Colonic mucosa (tissue), 4 donors: ENCODE data around the gene ZIC5. TPM values are rescaled to one million over a fixed set of nuclear protein-coding genes. Genes with fewer than 3 reads are reported as not detected.

Experiments used
- DNase-seq: peaks from one replicate; pipeline ENCODE4 v3.0.0-alpha.2; 2020
- H3K27ac ChIP-seq: fragments of 200-600 bp; one replicate; pipeline ENCODE4 v1.8.0; 2021
- H3K27me3 ChIP-seq: fragments of 200-600 bp; one replicate; pipeline ENCODE4 v1.8.0; 2021
- H3K36me3 ChIP-seq: fragments of 200-600 bp; one replicate; pipeline ENCODE4 v1.8.0; 2021
- H3K4me1 ChIP-seq: fragments of 200-600 bp; one replicate; pipeline ENCODE4 v1.8.0; 2021; ENCODE audit warnings: mild to moderate bottlenecking
- H3K4me3 ChIP-seq: fragments of 200-600 bp; one replicate; pipeline ENCODE4 v1.8.0; 2021
- H3K9ac ChIP-seq, 2 donors: one replicate each; pipeline ENCODE4 v1.7.0; 2013; ENCODE audit warnings: control low read depth in 2 of 2, low read depth in 2 of 2, low read length in 2 of 2
- H3K9me3 ChIP-seq: fragments of 200-600 bp; one replicate; pipeline ENCODE4 v1.8.0; 2021
- CTCF ChIP-seq: fragments of 200-600 bp; IDR thresholded peaks from one replicate; pipeline ENCODE4 v1.8.0; 2022; ENCODE audit warnings: antibody characterized with exemption, mild to moderate bottlenecking
- intact Hi-C: fragments of 100-400 bp; cut with DNase I; formaldehyde crosslinking; loops from one replicate; pipeline ENCODE4 v1.14.1; 2022
- total RNA-seq, 2 donors: library from RNA; stranded (reverse); fragmentation: NEBNext Ultra II Directional in 1 of 2; extraction: Animal tissue kit (Norgen Biotek cat#: 25700) in 1 of 2; gene quantifications; one replicate each; pipeline ENCODE4 v1.2.1, GENCODE V29; 2021
- donor health status: healthy.
- donor health status: DM: no; HTN: no; CAD: no.
- donor health status: DM: no; HTN: no; CAD: no.

ZIC5 gene
- total RNA-seq, 2 donors from 2014 or later, result 0.10 TPM; not detected in 1

- DNase-seq, result no peak
- H3K4me3 ChIP-seq, result no peak overlapping the region
- intact Hi-C loops, result loop anchor here (10.0 kb wide), 1 partner anchor 245 kb away; no protein-coding TSS in a partner anchor
Measured at GRCh38 chr13:99989276-99990125, 17.9 kb upstream of the ZIC5 start.

GRCh38 chr13:99988529-99989275 lies 17.1 kb upstream of the ZIC5 start:
- intact Hi-C loops, result no loop called here
- H3K27me3 ChIP-seq, result peaks cover 94% of the 10 kb centered on the region
- no peak overlapping the region for H3K4me3 ChIP-seq
- peaks cover 11% of the 10 kb centered on the region for H3K4me1 ChIP-seq
- H3K27ac ChIP-seq, result no peak overlapping the region
- no peak overlapping the region for H3K9ac ChIP-seq
- no peaks in the 10 kb centered on the region for H3K9me3 ChIP-seq
- no peak for DNase-seq
- no peaks in the 10 kb centered on the region for H3K36me3 ChIP-seq
- no peak for TF ChIP-seq CTCF

More at GRCh38 chr13:99989276-99990125, 17.9 kb upstream of the ZIC5 start:
- TF ChIP-seq CTCF, result no peak
- Histone ChIP-seq H3K9ac (no peak overlapping the region), H3K27me3 (peaks cover 94% of the 10 kb centered on the region), H3K27ac (no peak overlapping the region), H3K9me3 (no peaks in the 10 kb centered on the region), H3K4me1 (peaks cover 11% of the 10 kb centered on the region), H3K36me3 (no peaks in the 10 kb centered on the region)

GRCh38 chr13:99987154-99988019 lies 15.8 kb upstream of the ZIC5 start:
- no peak overlapping the region for H3K9ac ChIP-seq
- no peak overlapping the region for H3K27ac ChIP-seq
- H3K27me3 ChIP-seq, result peaks cover 97% of the 10 kb centered on the region
- no peak for DNase-seq
- H3K4me1 ChIP-seq, result peaks cover 11% of the 10 kb centered on the region
- H3K36me3 ChIP-seq, result no peaks in the 10 kb centered on the region
- no peaks in the 10 kb centered on the region for H3K9me3 ChIP-seq
- no peak overlapping the region for H3K4me3 ChIP-seq
- intact Hi-C loops, result no loop called here
- TF ChIP-seq CTCF, result no peak

GRCh38 chr13:99986741-99987140 lies 15.2 kb upstream of the ZIC5 start:
- Histone ChIP-seq H3K36me3 (no peaks in the 10 kb centered on the region), H3K9ac (no peak overlapping the region), H3K27ac (no peak overlapping the region), H3K4me1 (peaks cover 11% of the 10 kb centered on the region), H3K27me3 (peaks cover 97% of the 10 kb centered on the region), H3K4me3 (no peak overlapping the region), H3K9me3 (no peaks in the 10 kb centered on the region)
- no peak for DNase-seq
- TF ChIP-seq CTCF, result no peak
- intact Hi-C loops, result no loop called here

GRCh38 chr13:99985886-99986527 lies 14.4 kb upstream of the ZIC5 start:
- Histone ChIP-seq H3K27ac (no peak overlapping the region), H3K9ac (no peak overlapping the region), H3K4me3 (no peak overlapping the region), H3K27me3 (peaks cover 97% of the 10 kb centered on the region), H3K9me3 (no peaks in the 10 kb centered on the region), H3K36me3 (no peaks in the 10 kb centered on the region), H3K4me1 (peaks cover 11% of the 10 kb centered on the region)
- DNase-seq, result no peak
- TF ChIP-seq CTCF, result no peak
- intact Hi-C loops, result no loop called here
